ENCODE measurements around the gene RABGAP1.
A peak's percentile ranks its signal among the peaks of the same experiment; 100 is the strongest.
"Not testable (repeated sequence)": the region's sequence is repeated elsewhere in the genome, so short reads cannot be mapped to it uniquely, and the experiment has no call there.

RABGAP1 gene

DNA sequence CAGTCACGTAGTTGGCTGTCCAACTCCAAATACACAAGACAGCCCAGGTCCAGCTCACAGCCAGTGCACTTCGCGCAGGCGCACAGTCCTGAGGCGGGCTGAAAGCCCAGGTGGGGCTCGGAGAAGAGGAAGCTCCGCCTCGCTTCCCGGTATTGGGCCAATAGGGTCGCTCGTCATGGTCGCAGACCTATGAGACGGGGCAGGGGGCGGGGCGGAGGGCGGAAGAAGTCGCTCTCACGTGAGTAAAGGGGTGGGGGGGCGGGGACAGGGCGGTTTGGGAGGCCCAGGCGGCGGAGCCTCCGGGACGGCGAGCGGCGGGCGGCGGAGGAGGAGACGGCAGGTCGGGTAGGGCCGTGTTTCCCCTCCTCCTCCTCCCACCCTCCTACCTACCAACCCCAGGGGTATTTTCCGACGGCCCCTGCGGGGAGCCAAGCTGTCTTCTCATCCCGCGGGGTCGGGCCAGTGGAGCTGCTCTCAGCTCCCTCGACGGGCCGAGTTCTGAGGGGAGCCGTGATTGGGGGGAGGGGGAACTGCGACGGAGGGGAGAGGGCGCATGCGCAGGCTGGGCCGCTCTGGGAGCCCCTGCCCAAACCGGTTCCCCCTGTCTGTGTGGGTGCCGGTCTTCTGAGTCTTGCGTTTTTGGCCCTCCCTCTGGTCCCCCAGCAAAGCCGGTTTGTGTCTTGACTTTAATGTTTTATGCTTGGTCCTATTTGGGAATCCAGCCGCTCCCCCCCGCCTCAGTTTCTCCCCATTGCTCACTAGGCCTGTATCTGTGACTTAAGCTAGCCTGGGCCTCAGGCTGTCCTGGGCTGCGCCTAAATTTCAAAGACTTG, at the start of gene RABGAP1:
Gene RABGAP1 (plus strand): TSS at position 272 of the 833 bp plus-strand sequence. CDS start 16,040 bp downstream, outside the sequence.
- Mint-ChIP-seq H3K4me3 (peak within 1 kb of the TSS; percentile 97), H3K27me3 (no peaks in the 10 kb centered on the region), H3K36me3 (ENCODE audit: low read depth) (peaks cover 55% of the 10 kb centered on the region), H3K27ac (peak within 1 kb of the TSS; percentile 95), H3K9me3 (no peaks in the 10 kb centered on the region), H3K4me1 (ENCODE audit: low read depth) (peaks cover 66% of the 10 kb centered on the region)
- intact Hi-C loops (cut with micrococcal nuclease): loop anchor here (1.0 to 2.0 kb wide), 2 partner anchors 10 to 36 kb away; partner anchors contain the start of genes RC3H2 and ZBTB26

- H3K9me3 Mint-ChIP-seq: no peaks in the 10 kb centered on the region
- H3K36me3 Mint-ChIP-seq (ENCODE audit: low read depth): peaks cover 53% of the 10 kb centered on the region
- no peak overlapping the region for H3K4me3 Mint-ChIP-seq
- no peaks in the 10 kb centered on the region for H3K27me3 Mint-ChIP-seq
- no peak overlapping the region for H3K27ac Mint-ChIP-seq
- H3K4me1 Mint-ChIP-seq (ENCODE audit: low read depth): peaks cover 5% of the 10 kb centered on the region
- intact Hi-C loops (cut with micrococcal nuclease): no loop called here
Observed at GRCh38 chr9:122897969-122898368, 42.9 kb upstream of the RABGAP1 start.

GRCh38 chr9:122900791-122901190, 40.0 kb upstream of the RABGAP1 start:
- no peaks in the 10 kb centered on the region for H3K27me3 Mint-ChIP-seq
- peaks cover 12% of the 10 kb centered on the region for H3K4me1 Mint-ChIP-seq (ENCODE audit: low read depth)
- no peak overlapping the region for H3K27ac Mint-ChIP-seq

GRCh38 chr9:122904466-122904822, 36.4 kb upstream of the RABGAP1 start:
- Mint-ChIP-seq H3K36me3 (ENCODE audit: low read depth) (peaks cover 30% of the 10 kb centered on the region), H3K9me3 (no peaks in the 10 kb centered on the region)
- intact Hi-C loops (cut with micrococcal nuclease): loop anchor here (2.0 to 5.0 kb wide), 3 partner anchors 26 to 88 kb away; partner anchors contain the start of genes RABGAP1 and ZBTB26

More at GRCh38 chr9:122900791-122901190, 40.0 kb upstream of the RABGAP1 start:
- Mint-ChIP-seq H3K4me3 (no peak overlapping the region), H3K9me3 (no peaks in the 10 kb centered on the region), H3K36me3 (ENCODE audit: low read depth) (peaks cover 40% of the 10 kb centered on the region)
- intact Hi-C loops (cut with micrococcal nuclease): loop anchor here (5.0 kb wide), 1 partner anchor 92 kb away; no protein-coding TSS in a partner anchor

GRCh38 chr9:122904823-122905710, 35.8 kb upstream of the RABGAP1 start, which contains the start of gene RC3H2:
Gene RC3H2 (minus strand): TSS chr9:122905359. CDS start chr9:122897509, 7,850 bp downstream.
- Mint-ChIP-seq H3K36me3 (ENCODE audit: low read depth) (peaks cover 35% of the 10 kb centered on the region), H3K9me3 (no peaks in the 10 kb centered on the region), H3K4me3 (peak within 1 kb of the TSS; percentile 86), H3K4me1 (ENCODE audit: low read depth) (peaks cover 7% of the 10 kb centered on the region), H3K27me3 (no peaks in the 10 kb centered on the region), H3K27ac (peak within 1 kb of the TSS; percentile 87)
- intact Hi-C loops (cut with micrococcal nuclease): loop anchor here (1.0 to 5.0 kb wide), 5 partner anchors 8 to 813 kb away; partner anchors contain the start of genes RABGAP1, TTLL11, ZBTB26 and ZBTB6

More at GRCh38 chr9:122904466-122904822, 36.4 kb upstream of the RABGAP1 start:
- H3K4me1 Mint-ChIP-seq (ENCODE audit: low read depth): peaks cover 7% of the 10 kb centered on the region
- peak overlapping the region; percentile 87 for H3K27ac Mint-ChIP-seq
- peak overlapping the region; percentile 86 for H3K4me3 Mint-ChIP-seq
- no peaks in the 10 kb centered on the region for H3K27me3 Mint-ChIP-seq

DNA sequence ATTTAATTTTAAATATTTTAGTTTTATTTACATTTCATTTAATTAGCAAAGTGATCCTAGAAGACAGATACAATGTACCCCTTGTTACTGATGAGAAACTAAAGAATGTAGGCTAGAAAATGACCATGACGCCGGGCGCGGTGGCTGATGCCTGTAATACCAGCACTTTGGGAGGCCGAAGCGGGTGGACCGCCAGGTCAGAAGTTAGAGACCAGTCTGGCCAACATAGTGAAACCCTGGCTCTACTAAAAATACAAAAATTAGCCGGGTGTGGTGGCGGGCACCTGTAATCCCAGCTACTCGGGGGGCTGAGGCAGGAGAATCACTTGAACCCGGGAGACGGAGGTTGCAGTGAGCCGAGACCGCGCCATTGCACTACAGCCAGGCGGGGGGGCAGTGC, 34.7 kb upstream of the RABGAP1 start:
- not testable (repeated sequence) for H3K4me3 Mint-ChIP-seq; H3K4me1 Mint-ChIP-seq (ENCODE audit: low read depth); H3K9me3 Mint-ChIP-seq; H3K27ac Mint-ChIP-seq; H3K27me3 Mint-ChIP-seq
- peaks cover 44% of the 10 kb centered on the region for H3K36me3 Mint-ChIP-seq (ENCODE audit: low read depth)
- intact Hi-C loops (cut with micrococcal nuclease): loop anchor here (5.0 kb wide), 1 partner anchor 814 kb away; the partner anchor contains the start of gene TTLL11

GRCh38 chr9:122912671-122912963, 28.2 kb upstream of the RABGAP1 start:
- Mint-ChIP-seq H3K27me3 (no peaks in the 10 kb centered on the region), H3K36me3 (ENCODE audit: low read depth) (peaks cover 63% of the 10 kb centered on the region), H3K9me3 (no peaks in the 10 kb centered on the region), H3K27ac (peak overlapping the region; percentile 98), H3K4me1 (ENCODE audit: low read depth) (peaks cover 26% of the 10 kb centered on the region), H3K4me3 (peak overlapping the region; percentile 99)
- intact Hi-C loops (cut with micrococcal nuclease): no loop called here

GRCh38 chr9:122912964-122913673, 27.7 kb upstream of the RABGAP1 start, which contains the start of gene ZBTB6:
Gene ZBTB6 (minus strand): TSS chr9:122913323. CDS start chr9:122912072, 1,251 bp downstream.
- Mint-ChIP-seq H3K9me3 (no peaks in the 10 kb centered on the region), H3K4me1 (ENCODE audit: low read depth) (peaks cover 26% of the 10 kb centered on the region), H3K4me3 (peak within 1 kb of the TSS; percentile 99), H3K27me3 (no peaks in the 10 kb centered on the region), H3K36me3 (ENCODE audit: low read depth) (peaks cover 63% of the 10 kb centered on the region), H3K27ac (peak within 1 kb of the TSS; percentile 98)
- intact Hi-C loops (cut with micrococcal nuclease): loop anchor here (1.0 kb wide), 2 partner anchors 8 to 18 kb away; partner anchors contain the start of genes RC3H2 and ZBTB26

- intact Hi-C loops (cut with micrococcal nuclease): no loop called here
- no peaks in the 10 kb centered on the region for H3K27me3 Mint-ChIP-seq
- no peak overlapping the region for H3K4me3 Mint-ChIP-seq
- peaks cover 66% of the 10 kb centered on the region for H3K36me3 Mint-ChIP-seq (ENCODE audit: low read depth)
- H3K27ac Mint-ChIP-seq: no peak overlapping the region
- H3K9me3 Mint-ChIP-seq: no peaks in the 10 kb centered on the region
- peaks cover 19% of the 10 kb centered on the region for H3K4me1 Mint-ChIP-seq (ENCODE audit: low read depth)
Observed at GRCh38 chr9:122918310-122918709, 22.5 kb upstream of the RABGAP1 start.

GRCh38 chr9:122922713-122923112, 18.1 kb upstream of the RABGAP1 start:
- H3K27me3 Mint-ChIP-seq: no peaks in the 10 kb centered on the region
- no peak overlapping the region for H3K27ac Mint-ChIP-seq
- H3K9me3 Mint-ChIP-seq: no peaks in the 10 kb centered on the region
- peaks cover 27% of the 10 kb centered on the region for H3K4me1 Mint-ChIP-seq (ENCODE audit: low read depth)
- peaks cover 51% of the 10 kb centered on the region for H3K36me3 Mint-ChIP-seq (ENCODE audit: low read depth)
- intact Hi-C loops (cut with micrococcal nuclease): no loop called here
- no peak overlapping the region for H3K4me3 Mint-ChIP-seq

DNA sequence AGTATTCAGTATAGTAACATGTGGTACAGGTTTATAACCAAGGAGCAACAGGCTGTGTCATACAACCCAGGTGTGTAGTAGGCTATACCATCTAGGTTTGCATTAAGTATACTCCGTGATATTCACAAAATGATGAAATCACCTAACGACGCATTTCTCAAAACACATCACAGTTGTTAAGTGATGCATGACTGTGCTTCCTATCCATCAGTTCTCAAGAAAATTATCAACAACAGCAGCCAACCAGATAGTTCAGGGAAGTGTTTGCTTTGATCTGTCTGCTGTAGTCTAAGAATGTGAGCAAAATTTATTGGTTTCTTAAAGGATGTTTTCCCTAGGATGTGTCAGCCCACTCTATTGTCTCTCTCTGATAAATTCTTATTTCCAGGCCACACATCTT, 16.9 kb upstream of the RABGAP1 start:
- no peak overlapping the region for H3K4me3 Mint-ChIP-seq
- H3K27me3 Mint-ChIP-seq: no peaks in the 10 kb centered on the region
- peak overlapping the region; percentile 22 for H3K27ac Mint-ChIP-seq
- intact Hi-C loops (cut with micrococcal nuclease): no loop called here
- H3K4me1 Mint-ChIP-seq (ENCODE audit: low read depth): peaks cover 20% of the 10 kb centered on the region
- peaks cover 38% of the 10 kb centered on the region for H3K36me3 Mint-ChIP-seq (ENCODE audit: low read depth)
- H3K9me3 Mint-ChIP-seq: no peaks in the 10 kb centered on the region

- H3K4me1 Mint-ChIP-seq (ENCODE audit: low read depth): peaks cover 14% of the 10 kb centered on the region
- no peaks in the 10 kb centered on the region for H3K27me3 Mint-ChIP-seq
- peaks cover 20% of the 10 kb centered on the region for H3K36me3 Mint-ChIP-seq (ENCODE audit: low read depth)
- intact Hi-C loops (cut with micrococcal nuclease): loop anchor here (2.0 kb wide), 1 partner anchor 25 kb away; the partner anchor contains the start of gene RC3H2
- H3K27ac Mint-ChIP-seq: no peak overlapping the region
- no peak overlapping the region for H3K4me3 Mint-ChIP-seq
- H3K9me3 Mint-ChIP-seq: no peaks in the 10 kb centered on the region
Observed at GRCh38 chr9:122929796-122930354, 10.9 kb upstream of the RABGAP1 start.

Measured in dendritic cell treated with granulocyte-macrophage colony-stimulating factor and Interleukin-4, amounts not matched to agents 40 ng/mL and 50 ng/mL, for 4 days (primary cell).